Ectodermal cell (in vitro differentiated cells): ENCODE results near the gene PYY.
"Not testable (repeated sequence)": the region's sequence is repeated elsewhere in the genome, so short reads cannot be mapped to it uniquely, and the experiment has no call there.

Source experiments
- H3K27ac ChIP-seq: 2 replicates; pipeline ENCODE4 v1.7.0; 2013; ENCODE audit warnings: mild to moderate bottlenecking, low read depth, low read length; ENCODE audit not compliant: insufficient read depth, poor library complexity, severe bottlenecking
- H3K27me3 ChIP-seq: 2 replicates; pipeline ENCODE4 v1.7.0; 2013; ENCODE audit warnings: mild to moderate bottlenecking, low read length; ENCODE audit not compliant: insufficient read depth, control insufficient read depth, poor library complexity, severe bottlenecking
- H3K36me3 ChIP-seq: one replicate; pipeline ENCODE4 v1.7.0; 2013; ENCODE audit warnings: low read length; ENCODE audit not compliant: control insufficient read depth, insufficient read depth
- H3K4me1 ChIP-seq: one replicate; pipeline ENCODE4 v1.7.0; 2013; ENCODE audit warnings: low read length; ENCODE audit not compliant: control insufficient read depth, insufficient read depth
- H3K4me3 ChIP-seq: 2 replicates; pipeline ENCODE4 v1.7.0; 2013; ENCODE audit warnings: low read depth, low read length, control low read depth; ENCODE audit not compliant: insufficient read depth
- H3K9me3 ChIP-seq: 2 replicates; pipeline ENCODE4 v1.7.0; 2013; ENCODE audit warnings: mild to moderate bottlenecking, low read length, moderate library complexity; ENCODE audit not compliant: control insufficient read depth
- WGBS, 2 experiments: methylation state at CpG; one replicate each; pipeline ENCODE4 v1.1.7; 2013; ENCODE audit warnings: missing lambda C conversion rate in 2 of 2; 5-methylcytosine and 5-hydroxymethylcytosine counted together

PYY gene

DNA sequence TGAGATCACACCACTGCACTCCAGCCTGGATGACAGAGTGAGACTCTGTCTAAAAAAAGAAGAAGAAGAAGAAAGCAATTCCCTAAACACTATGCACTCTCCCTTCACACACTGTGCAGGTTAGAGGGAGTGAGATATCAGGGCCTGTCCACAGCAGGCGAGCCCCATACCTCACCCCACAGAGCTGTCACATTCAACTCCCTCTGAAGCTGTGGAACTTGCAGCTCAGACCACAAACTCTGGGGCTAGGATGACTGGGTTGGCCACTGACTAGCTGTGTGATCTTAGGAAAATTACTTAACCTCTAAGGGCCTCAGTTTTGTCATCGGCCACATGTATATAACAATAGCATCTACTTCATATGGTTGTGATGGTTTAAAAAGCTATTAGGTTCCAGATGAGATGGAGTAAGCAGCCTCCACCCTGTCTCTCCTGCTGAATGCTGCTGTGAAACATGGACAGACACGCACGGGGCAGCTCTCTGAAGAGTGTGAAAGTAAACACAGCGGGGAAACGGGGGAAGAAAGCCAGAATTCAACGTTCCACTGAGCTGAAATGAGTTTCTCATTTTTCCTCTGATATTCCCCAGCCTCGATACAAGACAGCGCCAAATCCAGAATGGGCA, 13.6 kb upstream of the PYY start:
- 77% methylated on average over 8 to 9 of the region's 9 CpGs for WGBS, 2 experiments
- Histone ChIP-seq H3K4me1 (no peaks in the 10 kb centered on the region), H3K27ac (no peak overlapping the region), H3K27me3 (no peaks in the 10 kb centered on the region), H3K9me3 (no peaks in the 10 kb centered on the region), H3K36me3 (no peaks in the 10 kb centered on the region), H3K4me3 (no peak overlapping the region)

DNA sequence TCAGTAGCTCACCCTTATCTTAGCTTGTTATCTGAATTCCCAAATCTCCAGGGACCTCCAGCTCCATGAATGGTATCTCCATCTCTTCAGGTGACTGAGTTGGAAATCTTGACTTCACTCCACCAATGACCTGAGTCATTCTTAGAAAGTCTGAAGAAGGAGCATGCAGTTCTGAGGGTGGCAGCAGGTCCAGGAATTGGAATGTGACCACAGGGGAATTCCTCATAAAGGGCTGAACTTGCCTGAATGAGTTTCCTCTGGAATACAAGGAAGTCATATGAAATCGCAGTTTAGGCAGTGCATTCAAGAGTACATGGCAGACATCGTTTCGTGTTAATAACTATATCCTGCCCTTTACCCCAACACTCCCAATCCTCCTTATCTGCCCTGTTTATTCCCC, 12.5 kb upstream of the PYY start:
- Histone ChIP-seq H3K4me1 (no peaks in the 10 kb centered on the region), H3K9me3 (no peaks in the 10 kb centered on the region), H3K36me3 (no peaks in the 10 kb centered on the region), H3K27ac (no peak overlapping the region), H3K27me3 (no peaks in the 10 kb centered on the region), H3K4me3 (no peak overlapping the region)
- 93 to 97% methylated on average over 3 of the region's 3 CpGs for WGBS, 2 experiments

GRCh38 chr17:43962479-43962878, 8.7 kb upstream of the PYY start:
- H3K4me3 ChIP-seq: no peak overlapping the region
- no peaks in the 10 kb centered on the region for H3K36me3 ChIP-seq
- no peaks in the 10 kb centered on the region for H3K9me3 ChIP-seq
- WGBS, 2 experiments: 83 to 86% methylated on average over 7 of the region's 7 CpGs
- H3K27ac ChIP-seq: no peak overlapping the region
- no peaks in the 10 kb centered on the region for H3K4me1 ChIP-seq
- H3K27me3 ChIP-seq: no peaks in the 10 kb centered on the region

DNA sequence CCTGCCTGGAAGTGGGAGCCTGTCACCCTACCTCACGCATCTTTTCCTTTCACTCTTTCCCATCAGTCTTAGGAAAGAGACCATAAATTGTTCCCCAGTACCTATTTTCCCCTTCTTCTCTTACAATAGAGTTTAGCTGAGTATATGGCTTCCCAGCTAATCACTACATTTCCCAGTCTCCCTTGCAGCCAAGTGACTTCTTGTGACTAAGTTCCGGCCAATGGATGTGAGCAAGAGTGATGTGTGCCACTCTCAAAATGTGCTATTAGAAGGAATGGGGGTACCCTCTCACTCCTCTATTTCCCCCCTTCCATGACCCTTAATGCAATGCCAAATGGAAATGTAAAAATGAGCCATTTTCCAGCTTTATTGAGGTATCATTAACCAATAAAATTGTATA, 8.2 kb upstream of the PYY start:
- no peaks in the 10 kb centered on the region for H3K27me3 ChIP-seq
- no peak overlapping the region for H3K4me3 ChIP-seq
- H3K4me1 ChIP-seq: no peaks in the 10 kb centered on the region
- no peaks in the 10 kb centered on the region for H3K36me3 ChIP-seq
- no peaks in the 10 kb centered on the region for H3K9me3 ChIP-seq
- 78 to 98% methylated on average over 2 of the region's 2 CpGs for WGBS, 2 experiments
- H3K27ac ChIP-seq: no peak overlapping the region

- not testable (repeated sequence) for H3K4me3 ChIP-seq, H3K27me3 ChIP-seq, H3K4me1 ChIP-seq, H3K36me3 ChIP-seq, H3K27ac ChIP-seq, H3K9me3 ChIP-seq
- 87 to 91% methylated on average over 6 of the region's 6 CpGs for WGBS, 2 experiments
These were observed 7.6 kb upstream of the PYY start for GRCh38 chr17:43961292-43961691.

GRCh38 chr17:43958748-43959352, 5.1 kb upstream of the PYY start:
- Histone ChIP-seq H3K27me3 (peaks cover 12% of the 10 kb centered on the region), H3K36me3 (no peaks in the 10 kb centered on the region), H3K9me3 (no peaks in the 10 kb centered on the region), H3K4me1 (no peaks in the 10 kb centered on the region), H3K4me3 (no peak overlapping the region), H3K27ac (no peak overlapping the region)
- WGBS, 2 experiments: 86 to 88% methylated on average over 2 of the region's 2 CpGs

DNA sequence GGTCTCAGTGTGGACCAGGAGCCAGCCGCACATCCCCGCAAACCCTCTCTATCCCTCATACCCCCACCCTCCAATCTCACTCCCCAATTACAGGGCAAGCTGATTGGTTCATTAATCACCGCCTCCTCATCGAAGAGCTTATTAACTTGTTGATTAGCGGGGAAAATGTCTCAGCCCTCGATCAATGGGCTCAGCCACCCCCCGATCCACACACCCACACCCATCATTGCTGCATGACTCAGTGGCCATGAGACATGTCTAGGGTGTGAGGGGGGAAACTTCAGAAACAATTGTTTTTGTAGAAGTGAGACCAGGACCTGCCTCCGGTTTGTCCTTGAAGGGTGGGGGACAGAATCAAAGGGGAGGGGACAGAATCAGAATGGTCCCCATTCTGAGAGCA, 2.5 kb upstream of the PYY start:
- 94 to 96% methylated on average over 6 to 7 of the region's 8 CpGs for WGBS, 2 experiments
- Histone ChIP-seq H3K4me1 (peaks cover 5% of the 10 kb centered on the region), H3K36me3 (no peaks in the 10 kb centered on the region), H3K27me3 (peaks cover 38% of the 10 kb centered on the region), H3K9me3 (no peaks in the 10 kb centered on the region), H3K27ac (no peak overlapping the region), H3K4me3 (no peak overlapping the region)

- peak overlapping the region; percentile 39 for H3K4me3 ChIP-seq
- no peaks in the 10 kb centered on the region for H3K9me3 ChIP-seq
- H3K4me1 ChIP-seq: peaks cover 5% of the 10 kb centered on the region
- no peak overlapping the region for H3K27ac ChIP-seq
- H3K36me3 ChIP-seq: no peaks in the 10 kb centered on the region
- H3K27me3 ChIP-seq: peaks cover 48% of the 10 kb centered on the region
- 4% methylated on average over 82 of the region's 82 CpGs for WGBS, 2 experiments
These were observed 745 bp downstream of the PYY start for GRCh38 chr17:43952724-43953666.

DNA sequence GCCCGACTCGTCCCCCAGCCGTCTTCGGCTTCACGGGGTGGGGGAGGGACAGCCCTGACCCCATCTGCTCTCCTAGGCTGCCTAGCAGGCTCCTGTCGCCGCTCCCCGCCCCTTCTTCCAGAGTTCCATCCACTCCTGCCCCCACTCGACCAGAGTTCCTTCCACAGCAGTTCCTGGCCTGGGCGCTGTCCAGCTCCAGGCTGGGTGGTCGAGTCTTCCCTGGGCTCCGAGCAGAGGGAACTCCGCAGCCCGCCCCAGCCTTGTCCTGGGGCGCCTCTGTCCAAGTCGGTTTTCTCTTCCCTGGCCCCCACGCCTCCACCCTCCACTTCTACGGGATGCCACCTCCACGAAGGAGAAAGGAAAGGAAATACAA, 1.4 kb downstream of the PYY start:
- Histone ChIP-seq H3K27me3 (peaks cover 48% of the 10 kb centered on the region), H3K27ac (no peak overlapping the region), H3K9me3 (no peaks in the 10 kb centered on the region), H3K4me3 (peak overlapping the region; percentile 39), H3K4me1 (peaks cover 5% of the 10 kb centered on the region), H3K36me3 (no peaks in the 10 kb centered on the region)
- 4 to 8% methylated on average over 19 of the region's 19 CpGs for WGBS, 2 experiments

GRCh38 chr17:43951750-43952149, 2.0 kb downstream of the PYY start:
- no peak overlapping the region for H3K27ac ChIP-seq
- WGBS, 2 experiments: 63 to 64% methylated on average over 4 of the region's 4 CpGs
- H3K36me3 ChIP-seq: no peaks in the 10 kb centered on the region
- peaks cover 5% of the 10 kb centered on the region for H3K4me1 ChIP-seq
- H3K9me3 ChIP-seq: no peaks in the 10 kb centered on the region
- H3K4me3 ChIP-seq: no peak overlapping the region
- peaks cover 48% of the 10 kb centered on the region for H3K27me3 ChIP-seq
